Activated CD8-positive, alpha-beta memory T cell treated with anti-CD3 and anti-CD28 coated beads for 1 hour (primary cell): ENCODE measurements around the gene CHCHD3.

ENCODE experiments used
- DNase-seq, 2 donors: peaks; one replicate each; pipeline ENCODE4 v3.0.0-alpha.2; 2020; ENCODE audit warnings: low read depth in 1 of 2; ENCODE audit errors: extremely low read depth in 1 of 2

The CHCHD3 gene

GRCh38 chr7:132755538-132756483, 326.1 kb downstream of the CHCHD3 start:
- DNase-seq: no peak

- DNase-seq: no peak
Observed at GRCh38 chr7:132752431-132752830, 329.5 kb downstream of the CHCHD3 start.

GRCh38 chr7:132751244-132751647, 330.6 kb downstream of the CHCHD3 start:
- DNase-seq: no peak

- DNase-seq: no peak
Observed at GRCh38 chr7:132750530-132751217, 331.2 kb downstream of the CHCHD3 start.

- DNase-seq: no peak
Observed at GRCh38 chr7:132750096-132750495, 331.8 kb downstream of the CHCHD3 start.

GRCh38 chr7:132745510-132745909, 336.4 kb downstream of the CHCHD3 start:
- DNase-seq: no peak

GRCh38 chr7:132743974-132744373, 337.9 kb downstream of the CHCHD3 start:
- DNase-seq: no peak

GRCh38 chr7:132742189-132742612, 339.7 kb downstream of the CHCHD3 start:
- no peak for DNase-seq

GRCh38 chr7:132740176-132740575, 341.7 kb downstream of the CHCHD3 start:
- DNase-seq: no peak

- DNase-seq: no peak
Observed at GRCh38 chr7:132739271-132739955, 342.5 kb downstream of the CHCHD3 start.

GRCh38 chr7:132738254-132738653, 343.6 kb downstream of the CHCHD3 start:
- DNase-seq: no peak

GRCh38 chr7:132735476-132735875, 346.4 kb downstream of the CHCHD3 start:
- no peak for DNase-seq
